HepG2 (cell line): ENCODE measurements around the gene SPSB1. TPM values are rescaled to one million over a fixed set of nuclear protein-coding genes. Genes with fewer than 3 reads are reported as not detected.

Source experiments
- ATAC-seq: fragments of 200-7000 bp; cut with Tn5 transposase; 3 replicates; pipeline ENCODE4 v1.9.1; 2020; ENCODE audit warnings: mild to moderate bottlenecking, moderate library complexity
- BruUV-seq: library from RNA; stranded (reverse); fragments of 400-500 nt; replicated peaks from 2 replicates; lab custom pipeline; 2021; lab: Mats Ljungman, UMichigan
- CTCF ChIA-PET: fragments of 300-600 bp; formaldehyde crosslinking; extraction: SDS; loops from one replicate; lab custom pipeline; 2021; ENCODE audit warnings: low total read pairs, inconsistent platforms, low intra/inter-chr PET ratio; lab: Yijun Ruan, JAX
- POLR2A ChIA-PET: fragments of 350-600 bp; sonication (Branson Sonifier 250); formaldehyde crosslinking; loops from one replicate; lab custom pipeline; 2020; ENCODE audit warnings: antibody characterized with exemption, inconsistent platforms; lab: Yijun Ruan, JAX
- DNase-seq: peaks from one replicate; pipeline ENCODE4 v3.0.0-alpha.2; 2015; ENCODE audit warnings: low spot score
- FAIRE-seq: peaks from 3 replicates; lab custom pipeline; 2011; peaks lifted over from hg19 to GRCh38; lab: Jason Lieb, UNC
- H2AFZ ChIP-seq: one replicate; pipeline ENCODE4 v1.6.1; 2011; ENCODE audit warnings: low read length, inconsistent platforms
- H3K27ac ChIP-seq: fragments of 300-600 bp; 3 replicates; pipeline ENCODE4 v1.8.0; 2011; ENCODE audit warnings: mixed run types, mild to moderate bottlenecking, mixed read lengths, low read length, inconsistent platforms; ENCODE audit not compliant: insufficient read depth; ENCODE audit errors: extremely low read length
- H3K27me3 ChIP-seq, 2 experiments: fragments of 200-600 bp in 1 of 2; 2 replicates in 1 of 2; 3 replicates in 1 of 2; pipeline versions ENCODE4 v1.6.0 to v1.8.0; 2011; ENCODE audit warnings: low read length in 2 of 2, mild to moderate bottlenecking in 2 of 2, moderate library complexity in 2 of 2, inconsistent platforms in 1 of 2; ENCODE audit not compliant: insufficient read depth in 2 of 2, control insufficient read depth in 1 of 2
- H3K36me3 ChIP-seq, 2 experiments: fragments of 200-600 bp in 1 of 2; replicated peaks in 1 of 2; 2 replicates in 1 of 2; 3 replicates in 1 of 2; pipeline versions ENCODE4 v1.5.1 to v1.8.0; 2011; ENCODE audit warnings: low read length in 2 of 2, inconsistent platforms in 1 of 2; ENCODE audit not compliant: insufficient read depth in 2 of 2, control insufficient read depth in 1 of 2
- H3K4me1 ChIP-seq: 2 replicates; pipeline ENCODE4 v1.5.1; 2012; ENCODE audit warnings: low read length, inconsistent platforms; ENCODE audit not compliant: insufficient read depth
- H3K4me2 ChIP-seq: 2 replicates; pipeline ENCODE4 v1.6.0; 2011; ENCODE audit warnings: low read depth, low read length, inconsistent platforms
- H3K4me3 ChIP-seq, 3 experiments: fragments of 200-600 bp in 1 of 3; sonication (generic), shearing (Covaris generic) in 1 of 3; replicated peaks in 1 of 3; 2 replicates each; pipeline ENCODE4 v1.5.1; 2011 to 2016; ENCODE audit warnings: low read length in 3 of 3, inconsistent platforms in 2 of 3, low read depth in 2 of 3, mild to moderate bottlenecking in 2 of 3, control low read depth in 1 of 3, mixed read lengths in 1 of 3; ENCODE audit not compliant: insufficient read depth in 1 of 3
- H3K79me2 ChIP-seq: one replicate; pipeline ENCODE4 v1.6.1; 2011; ENCODE audit warnings: low read length, inconsistent platforms; ENCODE audit not compliant: insufficient read depth
- H3K9ac ChIP-seq: 2 replicates; pipeline ENCODE4 v1.6.0; 2011; ENCODE audit warnings: mild to moderate bottlenecking, low read depth, low read length, inconsistent platforms; ENCODE audit not compliant: insufficient read depth
- H3K9me3 ChIP-seq: 2 replicates; pipeline ENCODE4 v1.5.1; 2012; ENCODE audit warnings: mild to moderate bottlenecking, low read length
- H4K20me1 ChIP-seq: 2 replicates; pipeline ENCODE4 v1.6.0; 2011; ENCODE audit warnings: inconsistent platforms, mild to moderate bottlenecking, low read length, moderate library complexity; ENCODE audit not compliant: insufficient read depth
- DRAP1 ChIP-seq: IDR thresholded peaks from 2 replicates; pipeline ENCODE4 v1.6.1; 2016; ENCODE audit warnings: missing genetic modification reagents, missing compliant biosample characterization
- FOXP1 ChIP-seq, 2 experiments: fragments of 450-650 bp in 1 of 2; IDR thresholded peaks; 2 replicates each; pipeline ENCODE4 v1.6.1; 2017 to 2018; ENCODE audit warnings: antibody characterized with exemption in 1 of 2
- HCFC1 ChIP-seq: fragments of 150-350 bp; IDR thresholded peaks from 2 replicates; pipeline ENCODE4 v1.6.1; 2014; ENCODE audit warnings: low read depth, low read length
- RFX1 ChIP-seq: fragments of 450-650 bp; IDR thresholded peaks from 2 replicates; pipeline ENCODE4 v1.6.1; 2017
- SNAI1 ChIP-seq: sonication (generic); formaldehyde crosslinking; IDR thresholded peaks from 2 replicates; pipeline ENCODE4 v1.5.0; 2020; ENCODE audit warnings: mild to moderate bottlenecking, missing genetic modification reagents, borderline replicate concordance
- TBX3 ChIP-seq: fragments of 450-650 bp; IDR thresholded peaks from 2 replicates; pipeline ENCODE4 v1.6.1; 2017; ENCODE audit warnings: antibody characterized with exemption, mild to moderate bottlenecking, inconsistent platforms, borderline replicate concordance
- ZNF589 ChIP-seq: sonication (generic); formaldehyde crosslinking; conservative IDR thresholded peaks from 2 replicates; pipeline ENCODE4 v1.8.0; 2022; ENCODE audit warnings: mild to moderate bottlenecking, moderate library complexity, missing genetic modification reagents
- ZNF646 ChIP-seq: sonication (generic); formaldehyde crosslinking; IDR thresholded peaks from 2 replicates; pipeline ENCODE4 v1.9.0; 2021; ENCODE audit warnings: mild to moderate bottlenecking, missing genetic modification reagents
- ZNF891 ChIP-seq: sonication (generic); formaldehyde crosslinking; IDR thresholded peaks from 2 replicates; pipeline ENCODE4 v1.5.0; 2020; ENCODE audit warnings: mild to moderate bottlenecking, missing genetic modification reagents
- WGBS: methylation state at CpG from one replicate; pipeline ENCODE4 v1.1.6; 2017; ENCODE audit warnings: low lambda C conversion rate; 5-methylcytosine and 5-hydroxymethylcytosine counted together
- in situ Hi-C: cut with HindIII; loops from 2 replicates; pipeline ENCODE4 v1.10.0; 2017; ENCODE audit warnings: low pct_unique_long_range_greater_than_20kb; ENCODE audit not compliant: extremely low pct_ligation_motif_present
- intact Hi-C: fragments of 100-400 bp; cut with micrococcal nuclease; formaldehyde crosslinking; loops from one replicate; pipeline ENCODE4 v1.10.0; 2022; ENCODE audit not compliant: unreplicated experiment
- polyA plus RNA-seq, 8 experiments: library from polyadenylated mRNA; depleted of rRNA in 3 of 8; stranded (reverse) in 7 of 8; unstranded in 1 of 8; fragments of >200 nt; fragmentation: Illumina TruSeq in 4 of 8; extraction: Trizol in 4 of 8; gene quantifications; 2 replicates each; pipeline versions ENCODE4 v1.2.1 to v1.2.3, GENCODE V29; 2011 to 2016; ENCODE audit warnings: low read depth in 4 of 8, missing spikeins in 1 of 8, mixed read lengths in 1 of 8; ENCODE audit not compliant: insufficient read depth in 1 of 8
- total RNA-seq, 5 experiments: library from RNA; depleted of rRNA; stranded (reverse); fragments of >200 nt; fragmentation: Illumina TruSeq; extraction: Trizol; gene quantifications; 2 replicates each; pipeline ENCODE4 v1.2.3, GENCODE V29; 2016; ENCODE audit warnings: low read depth in 1 of 5

SPSB1 gene
- total and polyA plus RNA-seq, 2 of the 13 experiments (the other 11 are each of a cell fraction or from before 2014, with no cell fraction given) = 5.0 to 8.0 TPM

- CTCF ChIA-PET = no interaction called here
Measured at GRCh38 chr1:9258629-9259028, 34.1 kb upstream of the SPSB1 start.

GRCh38 chr1:9260059-9260766 lies 32.5 kb upstream of the SPSB1 start:
- CTCF ChIA-PET = no interaction called here
- peak; percentile 60 for FAIRE-seq
- Histone ChIP-seq H3K9me3 (no peaks in the 10 kb centered on the region), H3K4me3 (no peak overlapping the region), H3K27ac (no peak overlapping the region), H3K79me2 (peaks cover 23% of the 10 kb centered on the region), H4K20me1 (no peaks in the 10 kb centered on the region), H3K4me1 (no peaks in the 10 kb centered on the region), H3K27me3 (no peaks in the 10 kb centered on the region), H3K36me3 (peaks cover 3 to 9% of the 10 kb centered on the region in 2 experiments; a peak in 3 of 5 replicates), H3K4me2 (no peak overlapping the region), H3K9ac (no peak overlapping the region), H2AFZ (no peak overlapping the region)
- intact Hi-C loops (no loop called here), in situ Hi-C loops (no loop called here)
- no peak for TF ChIP-seq ZNF589 (CRISPR knock-in tag)
- peak; percentile 77; the same call in 1 of the 2 replicates for TF ChIP-seq FOXP1 (IDR thresholded peaks at IDR 0.05)
- TF ChIP-seq FOXP1 (CRISPR knock-in tag; IDR thresholded peaks at IDR 0.05) = no peak
- TF ChIP-seq ZNF646 (CRISPR knock-in tag) = peak; percentile 70; the same call in 1 of the 2 replicates
- no peak for TF ChIP-seq HCFC1
- TF ChIP-seq ZNF891 (CRISPR knock-in tag) = no peak
- TF ChIP-seq TBX3 = peak; percentile 59; the same call in 1 of the 2 replicates
- TF ChIP-seq SNAI1 (CRISPR knock-in tag) = no peak
- TF ChIP-seq RFX1 = peak; percentile 65
- BruUV-seq = no TSS peak
- 93% methylated on average over 20 of the region's 20 CpGs for WGBS
- POLR2A ChIA-PET = no interaction called here
- ATAC-seq = no peak
- DNase-seq = no peak

More at GRCh38 chr1:9258629-9259028, 34.1 kb upstream of the SPSB1 start:
- Histone ChIP-seq H3K27me3 (no peaks in the 10 kb centered on the region), H3K4me1 (peaks cover 4% of the 10 kb centered on the region), H3K4me3 (no peak overlapping the region), H3K79me2 (peaks cover 23% of the 10 kb centered on the region), H3K4me2 (no peak overlapping the region), H2AFZ (no peak overlapping the region), H3K27ac (no peak overlapping the region), H4K20me1 (no peaks in the 10 kb centered on the region), H3K36me3 (peaks cover 2 to 3% of the 10 kb centered on the region in 2 experiments; a peak in 3 of 5 replicates), H3K9ac (no peak overlapping the region), H3K9me3 (no peaks in the 10 kb centered on the region)
- in situ Hi-C loops = no loop called here
- TF ChIP-seq FOXP1 (IDR thresholded peaks at IDR 0.05) (peak; percentile 60; the same call in 1 of the 2 replicates), FOXP1 (CRISPR knock-in tag; IDR thresholded peaks at IDR 0.05) (no peak), DRAP1 (CRISPR knock-in tag) (no peak)
- DNase-seq (no peak), ATAC-seq (no peak), FAIRE-seq (peak; percentile 63)
- intact Hi-C loops = no loop called here
- 98% methylated on average over 9 of the region's 9 CpGs for WGBS
- no TSS peak for BruUV-seq
- POLR2A ChIA-PET = no interaction called here
